Breast epithelium (tissue), 4 donors: ENCODE measurements around the gene PCGF5. TPM values are rescaled to one million over a fixed set of nuclear protein-coding genes. Genes with fewer than 3 reads are reported as not detected.

Source experiments
- DNase-seq, 2 donors: peaks; one replicate each; pipeline ENCODE4 v3.0.0-alpha.2; 2019; ENCODE audit warnings: low spot score in 2 of 2
- H3K27ac ChIP-seq, 2 donors: fragments of 200-600 bp; sonication (generic) in 1 of 2; one replicate each; pipeline ENCODE4 v1.5.1; 2016 to 2019; ENCODE audit warnings: mild to moderate bottlenecking in 1 of 2
- H3K27me3 ChIP-seq, 2 donors: fragments of 200-600 bp; sonication (generic) in 1 of 2; one replicate each; pipeline versions ENCODE4 v1.5.1 to v1.6.0; 2017 to 2019; ENCODE audit warnings: control low read depth in 1 of 2, mild to moderate bottlenecking in 1 of 2
- H3K36me3 ChIP-seq: fragments of 200-600 bp; one replicate; pipeline ENCODE4 v1.5.1; 2019
- H3K4me1 ChIP-seq, 2 donors: fragments of 200-600 bp; sonication (generic); one replicate each; pipeline ENCODE4 v1.5.1; 2016 to 2019; ENCODE audit warnings: control low read depth in 1 of 2
- H3K4me3 ChIP-seq, 3 donors: fragments of 200-600 bp; sonication (generic); 1 replicate in 2 of 3; 2 replicates in 1 of 3; pipeline ENCODE4 v1.5.1; 2016 to 2019; ENCODE audit warnings: mild to moderate bottlenecking in 3 of 3, moderate library complexity in 2 of 3
- H3K9me3 ChIP-seq, 2 donors: fragments of 200-600 bp; sonication (generic) in 1 of 2; one replicate each; pipeline ENCODE4 v1.5.1; 2016 to 2019; ENCODE audit warnings: control low read depth in 1 of 2
- CTCF ChIP-seq, 3 donors: fragments of 450-650 bp; IDR thresholded peaks; one replicate each; pipeline ENCODE4 v1.5.1; 2016 to 2017; ENCODE audit warnings: antibody characterized with exemption in 3 of 3, mild to moderate bottlenecking in 3 of 3, moderate library complexity in 3 of 3
- POLR2A ChIP-seq: fragments of 450-650 bp; IDR thresholded peaks from one replicate; pipeline ENCODE4 v1.6.1; 2016; ENCODE audit warnings: antibody characterized with exemption, mild to moderate bottlenecking, moderate library complexity
- POLR2AphosphoS5 ChIP-seq, 3 donors: sonication (generic); formaldehyde crosslinking; IDR thresholded peaks; one replicate each; pipeline ENCODE4 v1.6.1; 2017; ENCODE audit warnings: antibody characterized with exemption in 3 of 3
- intact Hi-C: fragments of 100-400 bp; cut with DNase I; formaldehyde crosslinking; loops from one replicate; pipeline ENCODE4 v1.15.1; 2023; ENCODE audit warnings: low total_unique reads
- total RNA-seq, 3 donors: library from RNA; depleted of rRNA; stranded (reverse); fragments of >200 nt; gene quantifications; one replicate each; pipeline ENCODE4 v1.1.0, GENCODE V29; 2016

The PCGF5 gene
- total RNA-seq, 3 donors from 2014 or later, result 36.5 to 66.9 (median 39.3) TPM

- TF ChIP-seq POLR2A, result no peak
- no peak for TF ChIP-seq POLR2AphosphoS5 (IDR thresholded peaks at IDR 0.05)
- no peak for TF ChIP-seq CTCF (IDR thresholded peaks at IDR 0.05)
- H3K36me3 ChIP-seq, result no peaks in the 10 kb centered on the region
- no peak overlapping the region for H3K27ac ChIP-seq
- no peak for DNase-seq
- no peaks in the 10 kb centered on the region for H3K9me3 ChIP-seq
- H3K27me3 ChIP-seq, result no peaks in the 10 kb centered on the region
- intact Hi-C loops, result no loop called here
- no peak overlapping the region for H3K4me3 ChIP-seq
- no peaks in the 10 kb centered on the region for H3K4me1 ChIP-seq
Observed at GRCh38 chr10:91226093-91226492, 5.6 kb downstream of the PCGF5 start.

GRCh38 chr10:91227576-91227975 lies 7.1 kb downstream of the PCGF5 start:
- no peaks in the 10 kb centered on the region for H3K36me3 ChIP-seq
- no peak overlapping the region for H3K27ac ChIP-seq
- TF ChIP-seq POLR2A (no peak), CTCF (IDR thresholded peaks at IDR 0.05) (no peak), POLR2AphosphoS5 (IDR thresholded peaks at IDR 0.05) (no peak)
- H3K4me3 ChIP-seq, result no peak overlapping the region
- H3K4me1 ChIP-seq, result no peaks in the 10 kb centered on the region
- no peaks in the 10 kb centered on the region for H3K9me3 ChIP-seq
- no peak for DNase-seq
- H3K27me3 ChIP-seq, result no peaks in the 10 kb centered on the region
- intact Hi-C loops, result no loop called here

- no peaks in the 10 kb centered on the region for H3K9me3 ChIP-seq
- H3K27ac ChIP-seq, result no peak overlapping the region
- H3K36me3 ChIP-seq, result no peaks in the 10 kb centered on the region
- TF ChIP-seq CTCF (IDR thresholded peaks at IDR 0.05) (no peak), POLR2A (no peak), POLR2AphosphoS5 (IDR thresholded peaks at IDR 0.05) (no peak)
- H3K4me3 ChIP-seq, result no peak overlapping the region
- H3K4me1 ChIP-seq, result no peaks in the 10 kb centered on the region
- no peaks in the 10 kb centered on the region for H3K27me3 ChIP-seq
- intact Hi-C loops, result no loop called here
- no peak for DNase-seq
Observed at GRCh38 chr10:91229683-91230082, 9.2 kb downstream of the PCGF5 start.

- DNase-seq, result no peak
- no peak overlapping the region for H3K4me3 ChIP-seq
- intact Hi-C loops, result no loop called here
- H3K27me3 ChIP-seq, result no peaks in the 10 kb centered on the region
- H3K4me1 ChIP-seq, result no peaks in the 10 kb centered on the region
- TF ChIP-seq POLR2AphosphoS5 (IDR thresholded peaks at IDR 0.05) (no peak), POLR2A (no peak), CTCF (IDR thresholded peaks at IDR 0.05) (no peak)
- H3K27ac ChIP-seq, result no peak overlapping the region
- no peaks in the 10 kb centered on the region for H3K36me3 ChIP-seq
- H3K9me3 ChIP-seq, result no peaks in the 10 kb centered on the region
Observed at GRCh38 chr10:91238191-91238590, 17.7 kb downstream of the PCGF5 start.

GRCh38 chr10:91239789-91240188 lies 19.3 kb downstream of the PCGF5 start:
- H3K4me1 ChIP-seq, result no peaks in the 10 kb centered on the region
- no peaks in the 10 kb centered on the region for H3K9me3 ChIP-seq
- TF ChIP-seq CTCF (IDR thresholded peaks at IDR 0.05) (no peak), POLR2AphosphoS5 (IDR thresholded peaks at IDR 0.05) (no peak), POLR2A (no peak)
- H3K27ac ChIP-seq, result no peak overlapping the region
- intact Hi-C loops, result no loop called here
- H3K36me3 ChIP-seq, result no peaks in the 10 kb centered on the region
- no peak overlapping the region for H3K4me3 ChIP-seq
- H3K27me3 ChIP-seq, result no peaks in the 10 kb centered on the region
- no peak for DNase-seq
